Liver (tissue), 9 donors: ENCODE measurements around the gene LNX1. TPM values are rescaled to one million over a fixed set of nuclear protein-coding genes. Genes with fewer than 3 reads are reported as not detected.

ENCODE experiments used
- DNase-seq: peaks from one replicate; pipeline ENCODE4 v3.0.0-alpha.2; 2017; ENCODE audit warnings: low spot score
- H3K27ac ChIP-seq, 2 donors: one replicate each; pipeline ENCODE4 v1.7.0; 2013; ENCODE audit warnings: inconsistent platforms in 2 of 2, low read length in 2 of 2, control low read depth in 1 of 2, low read depth in 1 of 2, mild to moderate bottlenecking in 1 of 2
- H3K27me3 ChIP-seq, 4 donors: one replicate each; pipeline versions ENCODE4 v1.6.1 to v1.7.0; 2013; ENCODE audit warnings: low read length in 3 of 4, inconsistent platforms in 1 of 4, mild to moderate bottlenecking in 1 of 4, moderate library complexity in 1 of 4; ENCODE audit not compliant: control insufficient read depth in 4 of 4, insufficient read depth in 4 of 4
- H3K36me3 ChIP-seq, 4 donors: one replicate each; pipeline versions ENCODE4 v1.6.1 to v1.7.0; 2013; ENCODE audit warnings: low read length in 3 of 4, mild to moderate bottlenecking in 3 of 4, low read depth in 1 of 4, moderate library complexity in 1 of 4; ENCODE audit not compliant: control insufficient read depth in 4 of 4, insufficient read depth in 3 of 4
- H3K4me1 ChIP-seq, 4 donors: one replicate each; pipeline versions ENCODE4 v1.6.1 to v1.7.0; 2013; ENCODE audit warnings: low read length in 3 of 4, mild to moderate bottlenecking in 3 of 4, moderate library complexity in 1 of 4; ENCODE audit not compliant: control insufficient read depth in 4 of 4, insufficient read depth in 4 of 4
- H3K4me3 ChIP-seq, 3 donors: one replicate each; pipeline versions ENCODE4 v1.6.1 to v1.7.0; 2013; ENCODE audit warnings: low read length in 3 of 3, control low read depth in 1 of 3, low read depth in 1 of 3, mild to moderate bottlenecking in 1 of 3
- H3K9ac ChIP-seq, 2 donors: one replicate each; pipeline ENCODE4 v1.7.0; 2013; ENCODE audit warnings: low read length in 2 of 2, mild to moderate bottlenecking in 2 of 2, moderate library complexity in 2 of 2, control low read depth in 1 of 2, low read depth in 1 of 2
- H3K9me3 ChIP-seq, 4 donors: one replicate each; pipeline versions ENCODE4 v1.6.1 to v1.7.0; 2013; ENCODE audit warnings: low read length in 3 of 4; ENCODE audit not compliant: control insufficient read depth in 4 of 4
- EGR1 ChIP-seq, 2 donors: IDR thresholded peaks; 2 replicates each; pipeline ENCODE4 v1.6.1; 2016 to 2018; ENCODE audit warnings: antibody characterized with exemption in 2 of 2, low read depth in 2 of 2
- FOXA1 ChIP-seq: IDR thresholded peaks from 2 replicates; pipeline ENCODE4 v1.6.1; 2016; ENCODE audit warnings: antibody characterized with exemption
- FOXA2 ChIP-seq: IDR thresholded peaks from 2 replicates; pipeline ENCODE4 v1.6.1; 2016; ENCODE audit warnings: antibody characterized with exemption
- GABPA ChIP-seq, 2 donors: IDR thresholded peaks in 1 of 2; conservative IDR thresholded peaks in 1 of 2; 2 replicates each; pipeline ENCODE4 v1.6.1; 2016; ENCODE audit warnings: antibody characterized with exemption in 2 of 2, mild to moderate bottlenecking in 1 of 2, moderate library complexity in 1 of 2
- HNF4A ChIP-seq, 2 donors: conservative IDR thresholded peaks; 2 replicates each; pipeline ENCODE4 v1.6.1; 2016; ENCODE audit warnings: antibody characterized with exemption in 2 of 2, mild to moderate bottlenecking in 2 of 2
- HNF4G ChIP-seq: IDR thresholded peaks from 2 replicates; pipeline ENCODE4 v1.6.1; 2016; ENCODE audit warnings: antibody characterized with exemption
- JUND ChIP-seq, 2 donors: IDR thresholded peaks; 2 replicates each; pipeline ENCODE4 v1.6.1; 2016; ENCODE audit warnings: antibody characterized with exemption in 2 of 2
- NR2F2 ChIP-seq: IDR thresholded peaks from 2 replicates; pipeline ENCODE4 v1.6.1; 2016; ENCODE audit warnings: antibody characterized with exemption
- RXRA ChIP-seq, 2 donors: IDR thresholded peaks; 2 replicates each; pipeline ENCODE4 v1.6.1; 2017 to 2018; ENCODE audit warnings: antibody characterized with exemption in 2 of 2, mild to moderate bottlenecking in 1 of 2
- SP1 ChIP-seq: IDR thresholded peaks from 2 replicates; pipeline ENCODE4 v1.6.1; 2018; ENCODE audit warnings: antibody characterized with exemption, mild to moderate bottlenecking
- TAF1 ChIP-seq: conservative IDR thresholded peaks from 2 replicates; pipeline ENCODE4 v1.6.1; 2016; ENCODE audit warnings: antibody characterized with exemption, mild to moderate bottlenecking
- YY1 ChIP-seq: IDR thresholded peaks from 2 replicates; pipeline ENCODE4 v1.6.1; 2016; ENCODE audit warnings: antibody characterized with exemption, mild to moderate bottlenecking
- WGBS: extraction: QIAGEN DNeasy Blood & Tissue Kit; methylation state at CpG from one replicate; pipeline ENCODE4 v1.1.7; 2013; 5-methylcytosine and 5-hydroxymethylcytosine counted together
- polyA plus RNA-seq, 2 donors: library from polyadenylated mRNA; stranded (reverse) in 1 of 2; unstranded in 1 of 2; fragments of 200-250 nt in 1 of 2; fragments of >200 nt in 1 of 2; fragmentation: Nextera tagmentation in 1 of 2; extraction: Ambion mirVana in 1 of 2; gene quantifications; one replicate each; pipeline versions ENCODE4 v1.2.1 to v1.2.3, GENCODE V29; 2013 to 2015
- total RNA-seq, 2 donors: library from RNA; depleted of rRNA; stranded (reverse); fragments of >200 nt; gene quantifications; one replicate each; pipeline ENCODE4 v1.2.3, GENCODE V29; 2014
- TF ChIP-seq, protein P1 (sequence below): fragments of 150-350 bp; IDR thresholded peaks from 2 replicates; pipeline ENCODE4 v1.5.1; 2017; ENCODE audit warnings: improper control_type of control experiment, low read depth, low read length; ENCODE audit not compliant: missing input control
- TF ChIP-seq, protein P2 (sequence below): IDR thresholded peaks from 2 replicates; pipeline ENCODE4 v1.6.1; 2016; ENCODE audit warnings: antibody characterized with exemption, mild to moderate bottlenecking
- TF ChIP-seq, protein P3 (sequence below): IDR thresholded peaks from 2 replicates; pipeline ENCODE4 v1.6.1; 2016; ENCODE audit warnings: antibody characterized with exemption
- TF ChIP-seq, protein P4 (sequence below): IDR thresholded peaks from 2 replicates; pipeline ENCODE4 v1.6.1; 2016; ENCODE audit warnings: antibody characterized with exemption
- TF ChIP-seq, protein P5 (sequence below): IDR thresholded peaks from 2 replicates; pipeline ENCODE4 v1.6.1; 2016; ENCODE audit warnings: antibody characterized with exemption
- donor health status: healthy.
- donor health status: healthy.
- donor health status: healthy.
- donor health status: healthy.
- donor health status: healthy.

Gene LNX1
- total and polyA plus RNA-seq, 4 donors, result 1.5 to 3.4 (median 2.3) TPM

DNA sequence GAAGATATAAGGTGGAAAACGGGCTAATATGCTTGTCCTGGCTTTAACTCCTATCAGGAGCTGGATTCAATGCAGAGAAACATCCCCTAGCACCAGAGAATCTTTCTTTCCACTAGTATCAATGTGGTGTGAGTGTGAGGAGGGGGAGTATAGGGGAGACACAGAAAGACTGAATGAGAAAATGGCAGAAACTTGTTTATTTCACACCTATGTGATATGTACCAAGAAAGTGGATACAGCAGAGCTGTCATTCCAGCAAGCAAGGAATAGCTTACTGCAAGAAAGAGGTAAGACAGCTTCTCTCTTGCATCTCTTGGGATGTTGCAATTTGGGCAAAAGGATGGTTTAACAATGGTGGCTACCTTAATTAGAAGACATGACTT, 105.6 kb downstream of the LNX1 start:
- no peak for DNase-seq
- 90% methylated on average over 1 of the region's 1 CpG for WGBS
- Histone ChIP-seq H3K36me3 (peaks cover 0 to 4% (median 2%) of the 10 kb centered on the region in 4 donors), H3K9ac (no peak overlapping the region), H3K9me3 (no peaks in the 10 kb centered on the region), H3K4me1 (no peaks in the 10 kb centered on the region), H3K27ac (no peak overlapping the region), H3K27me3 (no peaks in the 10 kb centered on the region), H3K4me3 (no peak overlapping the region)
- TF ChIP-seq, protein P1, sequence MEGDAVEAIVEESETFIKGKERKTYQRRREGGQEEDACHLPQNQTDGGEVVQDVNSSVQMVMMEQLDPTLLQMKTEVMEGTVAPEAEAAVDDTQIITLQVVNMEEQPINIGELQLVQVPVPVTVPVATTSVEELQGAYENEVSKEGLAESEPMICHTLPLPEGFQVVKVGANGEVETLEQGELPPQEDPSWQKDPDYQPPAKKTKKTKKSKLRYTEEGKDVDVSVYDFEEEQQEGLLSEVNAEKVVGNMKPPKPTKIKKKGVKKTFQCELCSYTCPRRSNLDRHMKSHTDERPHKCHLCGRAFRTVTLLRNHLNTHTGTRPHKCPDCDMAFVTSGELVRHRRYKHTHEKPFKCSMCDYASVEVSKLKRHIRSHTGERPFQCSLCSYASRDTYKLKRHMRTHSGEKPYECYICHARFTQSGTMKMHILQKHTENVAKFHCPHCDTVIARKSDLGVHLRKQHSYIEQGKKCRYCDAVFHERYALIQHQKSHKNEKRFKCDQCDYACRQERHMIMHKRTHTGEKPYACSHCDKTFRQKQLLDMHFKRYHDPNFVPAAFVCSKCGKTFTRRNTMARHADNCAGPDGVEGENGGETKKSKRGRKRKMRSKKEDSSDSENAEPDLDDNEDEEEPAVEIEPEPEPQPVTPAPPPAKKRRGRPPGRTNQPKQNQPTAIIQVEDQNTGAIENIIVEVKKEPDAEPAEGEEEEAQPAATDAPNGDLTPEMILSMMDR, result no peak
- TF ChIP-seq TAF1 (no peak), HNF4A (conservative IDR thresholded peaks at IDR 0.05) (no peak), EGR1 (IDR thresholded peaks at IDR 0.05; ENCODE audit: low read depth in 2 of 2) (no peak), SP1 (no peak), NR2F2 (no peak), FOXA1 (no peak), RXRA (IDR thresholded peaks at IDR 0.05) (no peak), YY1 (no peak), JUND (IDR thresholded peaks at IDR 0.05) (no peak), HNF4G (no peak), GABPA (IDR thresholded peaks at IDR 0.05 in 1 of 2, conservative IDR thresholded peaks at IDR 0.05 in 1 of 2) (no peak), FOXA2 (no peak)
- TF ChIP-seq, protein P2, sequence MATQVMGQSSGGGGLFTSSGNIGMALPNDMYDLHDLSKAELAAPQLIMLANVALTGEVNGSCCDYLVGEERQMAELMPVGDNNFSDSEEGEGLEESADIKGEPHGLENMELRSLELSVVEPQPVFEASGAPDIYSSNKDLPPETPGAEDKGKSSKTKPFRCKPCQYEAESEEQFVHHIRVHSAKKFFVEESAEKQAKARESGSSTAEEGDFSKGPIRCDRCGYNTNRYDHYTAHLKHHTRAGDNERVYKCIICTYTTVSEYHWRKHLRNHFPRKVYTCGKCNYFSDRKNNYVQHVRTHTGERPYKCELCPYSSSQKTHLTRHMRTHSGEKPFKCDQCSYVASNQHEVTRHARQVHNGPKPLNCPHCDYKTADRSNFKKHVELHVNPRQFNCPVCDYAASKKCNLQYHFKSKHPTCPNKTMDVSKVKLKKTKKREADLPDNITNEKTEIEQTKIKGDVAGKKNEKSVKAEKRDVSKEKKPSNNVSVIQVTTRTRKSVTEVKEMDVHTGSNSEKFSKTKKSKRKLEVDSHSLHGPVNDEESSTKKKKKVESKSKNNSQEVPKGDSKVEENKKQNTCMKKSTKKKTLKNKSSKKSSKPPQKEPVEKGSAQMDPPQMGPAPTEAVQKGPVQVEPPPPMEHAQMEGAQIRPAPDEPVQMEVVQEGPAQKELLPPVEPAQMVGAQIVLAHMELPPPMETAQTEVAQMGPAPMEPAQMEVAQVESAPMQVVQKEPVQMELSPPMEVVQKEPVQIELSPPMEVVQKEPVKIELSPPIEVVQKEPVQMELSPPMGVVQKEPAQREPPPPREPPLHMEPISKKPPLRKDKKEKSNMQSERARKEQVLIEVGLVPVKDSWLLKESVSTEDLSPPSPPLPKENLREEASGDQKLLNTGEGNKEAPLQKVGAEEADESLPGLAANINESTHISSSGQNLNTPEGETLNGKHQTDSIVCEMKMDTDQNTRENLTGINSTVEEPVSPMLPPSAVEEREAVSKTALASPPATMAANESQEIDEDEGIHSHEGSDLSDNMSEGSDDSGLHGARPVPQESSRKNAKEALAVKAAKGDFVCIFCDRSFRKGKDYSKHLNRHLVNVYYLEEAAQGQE, result no peak
- TF ChIP-seq, protein P3, sequence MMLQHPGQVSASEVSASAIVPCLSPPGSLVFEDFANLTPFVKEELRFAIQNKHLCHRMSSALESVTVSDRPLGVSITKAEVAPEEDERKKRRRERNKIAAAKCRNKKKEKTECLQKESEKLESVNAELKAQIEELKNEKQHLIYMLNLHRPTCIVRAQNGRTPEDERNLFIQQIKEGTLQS, result no peak
- TF ChIP-seq, protein P4, sequence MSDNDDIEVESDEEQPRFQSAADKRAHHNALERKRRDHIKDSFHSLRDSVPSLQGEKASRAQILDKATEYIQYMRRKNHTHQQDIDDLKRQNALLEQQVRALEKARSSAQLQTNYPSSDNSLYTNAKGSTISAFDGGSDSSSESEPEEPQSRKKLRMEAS, result no peak
- TF ChIP-seq, protein P5, sequence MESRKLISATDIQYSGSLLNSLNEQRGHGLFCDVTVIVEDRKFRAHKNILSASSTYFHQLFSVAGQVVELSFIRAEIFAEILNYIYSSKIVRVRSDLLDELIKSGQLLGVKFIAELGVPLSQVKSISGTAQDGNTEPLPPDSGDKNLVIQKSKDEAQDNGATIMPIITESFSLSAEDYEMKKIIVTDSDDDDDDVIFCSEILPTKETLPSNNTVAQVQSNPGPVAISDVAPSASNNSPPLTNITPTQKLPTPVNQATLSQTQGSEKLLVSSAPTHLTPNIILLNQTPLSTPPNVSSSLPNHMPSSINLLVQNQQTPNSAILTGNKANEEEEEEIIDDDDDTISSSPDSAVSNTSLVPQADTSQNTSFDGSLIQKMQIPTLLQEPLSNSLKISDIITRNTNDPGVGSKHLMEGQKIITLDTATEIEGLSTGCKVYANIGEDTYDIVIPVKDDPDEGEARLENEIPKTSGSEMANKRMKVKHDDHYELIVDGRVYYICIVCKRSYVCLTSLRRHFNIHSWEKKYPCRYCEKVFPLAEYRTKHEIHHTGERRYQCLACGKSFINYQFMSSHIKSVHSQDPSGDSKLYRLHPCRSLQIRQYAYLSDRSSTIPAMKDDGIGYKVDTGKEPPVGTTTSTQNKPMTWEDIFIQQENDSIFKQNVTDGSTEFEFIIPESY, result no peak
